SH-SY5Y (cell line): ENCODE measurements around the gene ISM1.

Experiments used
- GATA2 ChIP-seq: IDR thresholded peaks from 2 replicates; pipeline ENCODE4 v1.6.1; 2011; ENCODE audit warnings: mild to moderate bottlenecking, low read depth, low read length
- GATA3 ChIP-seq: IDR thresholded peaks from 2 replicates; pipeline ENCODE4 v1.6.1; 2011; ENCODE audit warnings: low read depth, mild to moderate bottlenecking, low read length, moderate library complexity

- TF ChIP-seq GATA3 (no peak), GATA2 (no peak)
These were observed 101.5 kb downstream of the ISM1 start for GRCh38 chr20:13322621-13323020.
